Breast epithelium (tissue), 4 donors: ENCODE data around the gene AK1. TPM values are rescaled to one million over a fixed set of nuclear protein-coding genes. Genes with fewer than 3 reads are reported as not detected.
A peak's percentile ranks its signal among the peaks of the same experiment; 100 is the strongest.
"Not testable (repeated sequence)": the region's sequence is repeated elsewhere in the genome, so short reads cannot be mapped to it uniquely, and the experiment has no call there.

Experiments used
- DNase-seq, 2 donors: peaks; one replicate each; pipeline ENCODE4 v3.0.0-alpha.2; 2019; ENCODE audit warnings: low spot score in 2 of 2
- H3K27ac ChIP-seq, 2 donors: fragments of 200-600 bp; sonication (generic) in 1 of 2; one replicate each; pipeline ENCODE4 v1.5.1; 2016 to 2019; ENCODE audit warnings: mild to moderate bottlenecking in 1 of 2
- H3K27me3 ChIP-seq, 2 donors: fragments of 200-600 bp; sonication (generic) in 1 of 2; one replicate each; pipeline versions ENCODE4 v1.5.1 to v1.6.0; 2017 to 2019; ENCODE audit warnings: control low read depth in 1 of 2, mild to moderate bottlenecking in 1 of 2
- H3K36me3 ChIP-seq: fragments of 200-600 bp; one replicate; pipeline ENCODE4 v1.5.1; 2019
- H3K4me1 ChIP-seq, 2 donors: fragments of 200-600 bp; sonication (generic); one replicate each; pipeline ENCODE4 v1.5.1; 2016 to 2019; ENCODE audit warnings: control low read depth in 1 of 2
- H3K4me3 ChIP-seq, 3 donors: fragments of 200-600 bp; sonication (generic); 1 replicate in 2 of 3; 2 replicates in 1 of 3; pipeline ENCODE4 v1.5.1; 2016 to 2019; ENCODE audit warnings: mild to moderate bottlenecking in 3 of 3, moderate library complexity in 2 of 3
- H3K9me3 ChIP-seq, 2 donors: fragments of 200-600 bp; sonication (generic) in 1 of 2; one replicate each; pipeline ENCODE4 v1.5.1; 2016 to 2019; ENCODE audit warnings: control low read depth in 1 of 2
- POLR2A ChIP-seq: fragments of 450-650 bp; IDR thresholded peaks from one replicate; pipeline ENCODE4 v1.6.1; 2016; ENCODE audit warnings: antibody characterized with exemption, mild to moderate bottlenecking, moderate library complexity
- POLR2AphosphoS5 ChIP-seq, 3 donors: sonication (generic); formaldehyde crosslinking; IDR thresholded peaks; one replicate each; pipeline ENCODE4 v1.6.1; 2017; ENCODE audit warnings: antibody characterized with exemption in 3 of 3
- intact Hi-C: fragments of 100-400 bp; cut with DNase I; formaldehyde crosslinking; loops from one replicate; pipeline ENCODE4 v1.15.1; 2023; ENCODE audit warnings: low total_unique reads
- total RNA-seq, 3 donors: library from RNA; depleted of rRNA; stranded (reverse); fragments of >200 nt; gene quantifications; one replicate each; pipeline ENCODE4 v1.1.0, GENCODE V29; 2016
- TF ChIP-seq, protein P1 (sequence below), 3 donors: fragments of 450-650 bp; IDR thresholded peaks; one replicate each; pipeline ENCODE4 v1.5.1; 2016 to 2017; ENCODE audit warnings: antibody characterized with exemption in 3 of 3, mild to moderate bottlenecking in 3 of 3, moderate library complexity in 3 of 3

Gene AK1
- total RNA-seq, 3 donors from 2014 or later, result 23.5 to 30.2 (median 23.6) TPM

- Histone ChIP-seq H3K4me1 (peaks cover 11% of the 10 kb centered on the region in 2 donors), H3K9me3 (peaks cover 7 to 14% of the 10 kb centered on the region in 2 donors), H3K27me3 (no peaks in the 10 kb centered on the region), H3K36me3 (no peaks in the 10 kb centered on the region), H3K4me3 (peak overlapping the region; percentile 39 to 64 (median 61)), H3K27ac (peak overlapping the region in 1 of 2 donors; percentile 43)
- no peak for DNase-seq
- intact Hi-C loops, result no loop called here
- TF ChIP-seq, protein P1, sequence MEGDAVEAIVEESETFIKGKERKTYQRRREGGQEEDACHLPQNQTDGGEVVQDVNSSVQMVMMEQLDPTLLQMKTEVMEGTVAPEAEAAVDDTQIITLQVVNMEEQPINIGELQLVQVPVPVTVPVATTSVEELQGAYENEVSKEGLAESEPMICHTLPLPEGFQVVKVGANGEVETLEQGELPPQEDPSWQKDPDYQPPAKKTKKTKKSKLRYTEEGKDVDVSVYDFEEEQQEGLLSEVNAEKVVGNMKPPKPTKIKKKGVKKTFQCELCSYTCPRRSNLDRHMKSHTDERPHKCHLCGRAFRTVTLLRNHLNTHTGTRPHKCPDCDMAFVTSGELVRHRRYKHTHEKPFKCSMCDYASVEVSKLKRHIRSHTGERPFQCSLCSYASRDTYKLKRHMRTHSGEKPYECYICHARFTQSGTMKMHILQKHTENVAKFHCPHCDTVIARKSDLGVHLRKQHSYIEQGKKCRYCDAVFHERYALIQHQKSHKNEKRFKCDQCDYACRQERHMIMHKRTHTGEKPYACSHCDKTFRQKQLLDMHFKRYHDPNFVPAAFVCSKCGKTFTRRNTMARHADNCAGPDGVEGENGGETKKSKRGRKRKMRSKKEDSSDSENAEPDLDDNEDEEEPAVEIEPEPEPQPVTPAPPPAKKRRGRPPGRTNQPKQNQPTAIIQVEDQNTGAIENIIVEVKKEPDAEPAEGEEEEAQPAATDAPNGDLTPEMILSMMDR (IDR thresholded peaks at IDR 0.05), result no peak
- no peak for TF ChIP-seq POLR2A
- TF ChIP-seq POLR2AphosphoS5 (IDR thresholded peaks at IDR 0.05), result no peak
These were observed 27.1 kb downstream of the AK1 start for GRCh38 chr9:127850286-127850830.

- DNase-seq, result no peak
- peak overlapping the region in 1 of 3 donors; percentile 61 for H3K4me3 ChIP-seq
- peaks cover 11 to 17% of the 10 kb centered on the region in 2 donors for H3K4me1 ChIP-seq
- H3K27ac ChIP-seq, result peak overlapping the region in 1 of 2 donors; percentile 43
- H3K27me3 ChIP-seq, result no peaks in the 10 kb centered on the region
- TF ChIP-seq, protein P1 (IDR thresholded peaks at IDR 0.05), result no peak
- TF ChIP-seq POLR2AphosphoS5 (IDR thresholded peaks at IDR 0.05) (no peak), POLR2A (no peak)
- H3K36me3 ChIP-seq, result no peaks in the 10 kb centered on the region
- intact Hi-C loops, result no loop called here
- H3K9me3 ChIP-seq, result peaks cover 7 to 14% of the 10 kb centered on the region in 2 donors
These were observed 28.5 kb downstream of the AK1 start for GRCh38 chr9:127848756-127849504.

- no peaks in the 10 kb centered on the region for H3K27me3 ChIP-seq
- peak overlapping the region in 2 of 3 donors; percentile 11 to 24 for H3K4me3 ChIP-seq
- H3K9me3 ChIP-seq, result peaks cover 7 to 14% of the 10 kb centered on the region in 2 donors
- TF ChIP-seq POLR2AphosphoS5 (IDR thresholded peaks at IDR 0.05) (no peak), POLR2A (no peak)
- DNase-seq, result no peak
- peaks cover 11 to 17% of the 10 kb centered on the region in 2 donors for H3K4me1 ChIP-seq
- no peaks in the 10 kb centered on the region for H3K36me3 ChIP-seq
- intact Hi-C loops, result no loop called here
- peak overlapping the region in 1 of 2 donors; percentile 88 for H3K27ac ChIP-seq
These were observed 29.4 kb downstream of the AK1 start for GRCh38 chr9:127847833-127848755.

DNA sequence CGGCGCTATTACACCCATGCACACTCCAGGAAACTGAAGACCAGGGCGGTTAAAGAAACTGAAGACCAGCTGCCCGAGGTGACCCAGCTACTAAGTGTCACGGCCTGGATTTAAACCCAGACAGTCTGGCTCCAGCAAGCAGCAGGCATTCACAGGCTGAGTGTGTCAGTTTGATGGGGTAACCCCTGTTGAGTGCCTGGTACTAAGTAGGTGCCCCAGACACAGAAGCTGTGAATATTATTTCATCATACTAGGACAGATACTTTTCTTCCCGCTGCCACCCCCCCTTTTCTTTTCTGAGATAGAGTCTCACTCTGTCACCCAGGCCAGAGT is 30.3 kb downstream of the AK1 start:
- DNase-seq, result no peak
- H3K4me1 ChIP-seq, result peaks cover 11 to 17% of the 10 kb centered on the region in 2 donors
- no peaks in the 10 kb centered on the region for H3K27me3 ChIP-seq
- TF ChIP-seq POLR2A (no peak), POLR2AphosphoS5 (IDR thresholded peaks at IDR 0.05) (no peak)
- TF ChIP-seq, protein P1 (IDR thresholded peaks at IDR 0.05), result no peak
- no peaks in the 10 kb centered on the region for H3K36me3 ChIP-seq
- peak overlapping the region; percentile 73 to 88 for H3K27ac ChIP-seq
- intact Hi-C loops, result no loop called here
- peaks cover 7 to 14% of the 10 kb centered on the region in 2 donors for H3K9me3 ChIP-seq
- peak overlapping the region in 2 of 3 donors; percentile 6 to 35 for H3K4me3 ChIP-seq

- TF ChIP-seq POLR2AphosphoS5 (IDR thresholded peaks at IDR 0.05) (no peak), POLR2A (no peak)
- TF ChIP-seq, protein P1 (IDR thresholded peaks at IDR 0.05), result no peak
- H3K27ac ChIP-seq, result peak overlapping the region; percentile 73 to 88
- H3K27me3 ChIP-seq, result no peaks in the 10 kb centered on the region
- H3K9me3 ChIP-seq, result peaks cover 7 to 14% of the 10 kb centered on the region in 2 donors
- DNase-seq, result no peak
- H3K36me3 ChIP-seq, result no peaks in the 10 kb centered on the region
- peak overlapping the region in 2 of 3 donors; percentile 6 to 35 for H3K4me3 ChIP-seq
- intact Hi-C loops, result no loop called here
- peaks cover 11 to 17% of the 10 kb centered on the region in 2 donors for H3K4me1 ChIP-seq
These were observed 30.9 kb downstream of the AK1 start for GRCh38 chr9:127846443-127847177.

GRCh38 chr9:127845619-127846018 is 31.9 kb downstream of the AK1 start:
- H3K4me3 ChIP-seq, H3K36me3 ChIP-seq, DNase-seq, H3K27me3 ChIP-seq, intact Hi-C loops: not testable (repeated sequence)
- Histone ChIP-seq H3K4me1 (peaks cover 11 to 17% of the 10 kb centered on the region in 2 donors), H3K27ac (peak overlapping the region; percentile 73 to 88), H3K9me3 (peaks cover 7 to 14% of the 10 kb centered on the region in 2 donors)
